HG02885 (cell line): ENCODE results near the gene WAPL.

Experiments
- ATAC-seq: cut with Tn5 transposase; IDR thresholded peaks from one replicate; pipeline ENCODE4 v1.9.1; 2021; ENCODE audit warnings: mild to moderate bottlenecking; ENCODE audit not compliant: unreplicated experiment, poor library complexity

Gene WAPL

GRCh38 chr10:86524225-86524962 is 2.8 kb upstream of the WAPL start:
- ATAC-seq, result no peak

- ATAC-seq, result no peak
Measured at GRCh38 chr10:86523348-86523747, 1.8 kb upstream of the WAPL start.

- no peak for ATAC-seq
Measured at GRCh38 chr10:86522510-86522855, 891 bp upstream of the WAPL start.

GRCh38 chr10:86520871-86521677 is 518 bp downstream of the WAPL start:
- peak; percentile 17 for ATAC-seq

GRCh38 chr10:86518781-86519180 is 2.8 kb downstream of the WAPL start:
- ATAC-seq, result no peak

- ATAC-seq, result no peak
Measured at GRCh38 chr10:86512137-86512536, 9.5 kb downstream of the WAPL start.

- ATAC-seq, result no peak
Measured at GRCh38 chr10:86511027-86511865, 10.3 kb downstream of the WAPL start.

- ATAC-seq, result no peak
Measured at GRCh38 chr10:86509145-86509544, 12.4 kb downstream of the WAPL start.

- no peak for ATAC-seq
Measured at GRCh38 chr10:86508217-86508616, 13.4 kb downstream of the WAPL start.

GRCh38 chr10:86506499-86506898 is 15.1 kb downstream of the WAPL start:
- ATAC-seq, result no peak

- no peak for ATAC-seq
Measured at GRCh38 chr10:86506062-86506461, 15.5 kb downstream of the WAPL start.

- ATAC-seq, result no peak
Measured at GRCh38 chr10:86504510-86504909, 17.1 kb downstream of the WAPL start.

GRCh38 chr10:86500846-86501245 is 20.7 kb downstream of the WAPL start:
- ATAC-seq, result no peak

- ATAC-seq, result no peak
Measured at GRCh38 chr10:86498598-86498997, 23.0 kb downstream of the WAPL start.

- ATAC-seq, result no peak
Measured at GRCh38 chr10:86497621-86498020, 24.0 kb downstream of the WAPL start.

GRCh38 chr10:86489960-86490612 is 31.5 kb downstream of the WAPL start:
- ATAC-seq, result no peak

GRCh38 chr10:86489071-86489810 is 32.4 kb downstream of the WAPL start:
- no peak for ATAC-seq

GRCh38 chr10:86486856-86487255 is 34.7 kb downstream of the WAPL start:
- peak; percentile 56 for ATAC-seq

GRCh38 chr10:86483664-86484063 is 37.9 kb downstream of the WAPL start:
- ATAC-seq, result no peak

- no peak for ATAC-seq
Measured at GRCh38 chr10:86481761-86482160, 39.8 kb downstream of the WAPL start.
